Measurements from ENCODE around the gene SNX20.

DNA sequence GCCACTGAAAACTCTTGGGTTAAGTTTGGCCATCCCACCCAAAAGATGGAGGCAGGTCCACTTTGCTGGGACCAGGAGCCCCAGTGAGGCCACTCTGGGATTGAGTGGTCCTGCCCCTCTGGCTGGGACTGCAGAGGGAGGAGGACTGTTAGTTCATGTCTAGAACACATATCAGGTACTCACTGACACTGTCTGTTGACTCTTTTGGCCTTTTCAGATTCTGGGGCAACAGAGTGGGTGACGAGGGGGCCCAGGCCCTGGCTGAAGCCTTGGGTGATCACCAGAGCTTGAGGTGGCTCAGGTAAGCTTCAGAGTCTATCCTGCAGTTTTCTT, 41.3 kb upstream of the SNX20 start:
- TF ChIP-seq, protein P1, sequence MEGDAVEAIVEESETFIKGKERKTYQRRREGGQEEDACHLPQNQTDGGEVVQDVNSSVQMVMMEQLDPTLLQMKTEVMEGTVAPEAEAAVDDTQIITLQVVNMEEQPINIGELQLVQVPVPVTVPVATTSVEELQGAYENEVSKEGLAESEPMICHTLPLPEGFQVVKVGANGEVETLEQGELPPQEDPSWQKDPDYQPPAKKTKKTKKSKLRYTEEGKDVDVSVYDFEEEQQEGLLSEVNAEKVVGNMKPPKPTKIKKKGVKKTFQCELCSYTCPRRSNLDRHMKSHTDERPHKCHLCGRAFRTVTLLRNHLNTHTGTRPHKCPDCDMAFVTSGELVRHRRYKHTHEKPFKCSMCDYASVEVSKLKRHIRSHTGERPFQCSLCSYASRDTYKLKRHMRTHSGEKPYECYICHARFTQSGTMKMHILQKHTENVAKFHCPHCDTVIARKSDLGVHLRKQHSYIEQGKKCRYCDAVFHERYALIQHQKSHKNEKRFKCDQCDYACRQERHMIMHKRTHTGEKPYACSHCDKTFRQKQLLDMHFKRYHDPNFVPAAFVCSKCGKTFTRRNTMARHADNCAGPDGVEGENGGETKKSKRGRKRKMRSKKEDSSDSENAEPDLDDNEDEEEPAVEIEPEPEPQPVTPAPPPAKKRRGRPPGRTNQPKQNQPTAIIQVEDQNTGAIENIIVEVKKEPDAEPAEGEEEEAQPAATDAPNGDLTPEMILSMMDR (IDR thresholded peaks at IDR 0.05 in 8 of 11, conservative IDR thresholded peaks at IDR 0.05 in 3 of 11) = no peak
- no peak for TF ChIP-seq POLR2A (IDR thresholded peaks at IDR 0.05)

Data from spleen (tissue), 7 donors.